G401.6 (cell line): Measurements from ENCODE around the gene PPM1D.
A peak's percentile ranks its signal among the peaks of the same experiment; 100 is the strongest.
"Not testable (repeated sequence)": the region's sequence is repeated elsewhere in the genome, so short reads cannot be mapped to it uniquely, and the experiment has no call there.

Experiments
- FAIRE-seq: peaks from 2 replicates; lab custom pipeline; 2012; peaks lifted over from hg19 to GRCh38; lab: Jason Lieb, UNC

Gene PPM1D

GRCh38 chr17:60674637-60675036 lies 74.6 kb downstream of the PPM1D start:
- FAIRE-seq: not testable (repeated sequence)

- FAIRE-seq: no peak
Measured at GRCh38 chr17:60675997-60676396, 76.0 kb downstream of the PPM1D start.

- no peak for FAIRE-seq
Measured at GRCh38 chr17:60676758-60677307, 76.8 kb downstream of the PPM1D start.

GRCh38 chr17:60677308-60678117 lies 77.5 kb downstream of the PPM1D start, which contains the start of gene BCAS3:
TSS of gene BCAS3 (plus strand) at chr17:60677851.
- peak; percentile 95 for FAIRE-seq

GRCh38 chr17:60678118-60678444 lies 78.1 kb downstream of the PPM1D start:
- no peak for FAIRE-seq

GRCh38 chr17:60679287-60679686 lies 79.3 kb downstream of the PPM1D start:
- no peak for FAIRE-seq

- FAIRE-seq: no peak
Measured at GRCh38 chr17:60680754-60681153, 80.8 kb downstream of the PPM1D start.

- FAIRE-seq: no peak
Measured at GRCh38 chr17:60685437-60685836, 85.4 kb downstream of the PPM1D start.

GRCh38 chr17:60695960-60696359 lies 96.0 kb downstream of the PPM1D start:
- FAIRE-seq: no peak

- no peak for FAIRE-seq
Measured at GRCh38 chr17:60699090-60699489, 99.1 kb downstream of the PPM1D start.

- no peak for FAIRE-seq
Measured at GRCh38 chr17:60704170-60704569, 104.2 kb downstream of the PPM1D start.

- FAIRE-seq: no peak
Measured at GRCh38 chr17:60712675-60713074, 112.7 kb downstream of the PPM1D start.

GRCh38 chr17:60713608-60714007 lies 113.6 kb downstream of the PPM1D start:
- FAIRE-seq: no peak
